ENCODE results near the gene RHCG. TPM values are rescaled to one million over a fixed set of nuclear protein-coding genes. Genes with fewer than 3 reads are reported as not detected.

The RHCG gene
- total RNA-seq, 1 donor from 2014 or later = 13.4 TPM

DNA sequence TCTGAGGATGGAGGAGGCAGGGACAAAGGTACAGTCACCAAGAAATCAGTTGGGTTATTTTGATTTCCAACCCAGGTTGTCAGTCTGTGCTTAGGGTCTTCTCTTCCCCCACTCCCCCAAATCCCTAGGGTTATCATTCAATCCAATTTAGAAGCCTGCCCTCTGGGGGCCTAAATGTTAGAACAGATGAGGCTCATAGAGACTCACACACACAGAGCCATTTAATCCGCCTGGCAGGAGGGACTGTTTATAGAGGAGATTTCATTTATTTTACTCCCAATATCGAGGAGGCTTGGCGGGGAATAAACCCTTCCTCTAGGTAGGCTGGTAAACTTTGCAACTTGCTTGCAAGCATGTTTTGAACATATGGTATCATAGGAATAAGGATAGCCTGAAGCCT lies 52.8 kb downstream of the RHCG start:
- TF ChIP-seq, protein P1, sequence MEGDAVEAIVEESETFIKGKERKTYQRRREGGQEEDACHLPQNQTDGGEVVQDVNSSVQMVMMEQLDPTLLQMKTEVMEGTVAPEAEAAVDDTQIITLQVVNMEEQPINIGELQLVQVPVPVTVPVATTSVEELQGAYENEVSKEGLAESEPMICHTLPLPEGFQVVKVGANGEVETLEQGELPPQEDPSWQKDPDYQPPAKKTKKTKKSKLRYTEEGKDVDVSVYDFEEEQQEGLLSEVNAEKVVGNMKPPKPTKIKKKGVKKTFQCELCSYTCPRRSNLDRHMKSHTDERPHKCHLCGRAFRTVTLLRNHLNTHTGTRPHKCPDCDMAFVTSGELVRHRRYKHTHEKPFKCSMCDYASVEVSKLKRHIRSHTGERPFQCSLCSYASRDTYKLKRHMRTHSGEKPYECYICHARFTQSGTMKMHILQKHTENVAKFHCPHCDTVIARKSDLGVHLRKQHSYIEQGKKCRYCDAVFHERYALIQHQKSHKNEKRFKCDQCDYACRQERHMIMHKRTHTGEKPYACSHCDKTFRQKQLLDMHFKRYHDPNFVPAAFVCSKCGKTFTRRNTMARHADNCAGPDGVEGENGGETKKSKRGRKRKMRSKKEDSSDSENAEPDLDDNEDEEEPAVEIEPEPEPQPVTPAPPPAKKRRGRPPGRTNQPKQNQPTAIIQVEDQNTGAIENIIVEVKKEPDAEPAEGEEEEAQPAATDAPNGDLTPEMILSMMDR (conservative IDR thresholded peaks at IDR 0.05) = no peak
- DNase-seq (ENCODE audit: extremely low spot score, unreplicated experiment) = no peak
- Mint-ChIP-seq H3K9me3 (no peaks in the 10 kb centered on the region), H3K27me3 (peaks cover 59% of the 10 kb centered on the region), H3K27ac (no peak overlapping the region), H3K36me3 (no peaks in the 10 kb centered on the region), H3K4me3 (no peak overlapping the region), H3K4me1 (ENCODE audit: unreplicated experiment) (peaks cover 9% of the 10 kb centered on the region)

- H3K4me1 Mint-ChIP-seq (ENCODE audit: unreplicated experiment) = peaks cover 9% of the 10 kb centered on the region
- no peak for DNase-seq (ENCODE audit: extremely low spot score, unreplicated experiment)
- no peak overlapping the region for H3K27ac Mint-ChIP-seq
- H3K9me3 Mint-ChIP-seq = no peaks in the 10 kb centered on the region
- peaks cover 61% of the 10 kb centered on the region for H3K27me3 Mint-ChIP-seq
- H3K36me3 Mint-ChIP-seq = no peaks in the 10 kb centered on the region
- H3K4me3 Mint-ChIP-seq = no peak overlapping the region
- TF ChIP-seq, protein P1 (conservative IDR thresholded peaks at IDR 0.05) = peak; percentile 82
These were observed 53.6 kb downstream of the RHCG start for GRCh38 chr15:89442671-89443307.

DNA sequence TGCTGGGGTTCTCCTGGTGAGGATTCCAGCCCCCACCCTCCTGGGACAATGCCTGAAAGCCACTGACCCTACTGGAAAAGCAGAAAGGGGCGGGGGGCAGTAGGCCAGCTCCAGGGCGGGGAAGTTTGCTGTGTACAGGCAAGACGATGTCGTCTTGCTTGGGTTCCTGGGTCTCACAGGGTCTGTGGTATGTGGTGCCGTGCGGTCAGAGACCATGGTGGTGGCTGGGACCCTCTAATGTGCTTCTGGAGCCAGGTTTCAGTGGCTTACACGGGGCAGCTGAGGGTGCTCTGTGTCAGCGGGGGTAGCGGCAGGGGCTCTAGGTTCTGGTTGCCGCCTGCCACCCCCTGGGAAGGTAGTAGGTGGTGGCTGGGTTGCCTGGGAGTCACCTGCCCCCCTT lies 54.2 kb downstream of the RHCG start:
- Mint-ChIP-seq H3K27ac (no peak overlapping the region), H3K4me1 (ENCODE audit: unreplicated experiment) (peaks cover 9% of the 10 kb centered on the region)
- TF ChIP-seq, protein P1 (conservative IDR thresholded peaks at IDR 0.05) = no peak

DNA sequence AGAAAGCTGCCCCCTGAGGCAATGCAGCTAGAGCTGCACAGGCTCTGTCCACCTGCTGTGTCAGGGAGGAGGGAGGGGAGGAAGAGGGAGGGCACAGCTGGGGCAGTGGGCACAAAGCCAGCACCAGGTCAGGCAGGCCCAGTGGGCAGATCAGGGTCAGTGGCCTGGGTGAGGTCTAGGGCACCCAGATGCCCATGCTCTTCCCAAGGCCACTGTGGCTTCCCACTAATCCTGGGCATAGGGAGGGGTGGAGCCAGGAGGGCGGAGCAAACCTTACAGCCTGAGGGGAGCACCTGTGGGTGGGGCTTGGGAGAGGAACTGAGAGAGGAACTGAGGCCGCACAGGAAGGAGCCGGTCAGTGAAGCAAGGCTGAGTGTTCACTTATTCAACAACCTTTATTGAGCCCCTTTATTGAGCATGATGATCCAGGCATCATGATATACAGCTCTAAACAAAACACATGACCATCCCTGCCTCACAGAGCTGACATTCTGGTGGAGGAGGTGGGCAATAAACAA lies 55.0 kb downstream of the RHCG start:
- Mint-ChIP-seq H3K27me3 (peaks cover 67% of the 10 kb centered on the region), H3K27ac (no peak overlapping the region), H3K4me1 (ENCODE audit: unreplicated experiment) (peaks cover 9% of the 10 kb centered on the region), H3K36me3 (no peaks in the 10 kb centered on the region), H3K4me3 (no peak overlapping the region), H3K9me3 (no peaks in the 10 kb centered on the region)
- TF ChIP-seq, protein P1 (conservative IDR thresholded peaks at IDR 0.05) = no peak
- no peak for DNase-seq (ENCODE audit: extremely low spot score, unreplicated experiment)

More for the DNA sequence above, 54.2 kb downstream of the RHCG start:
- H3K4me3 Mint-ChIP-seq = no peak overlapping the region
- no peaks in the 10 kb centered on the region for H3K9me3 Mint-ChIP-seq
- H3K36me3 Mint-ChIP-seq = no peaks in the 10 kb centered on the region
- peaks cover 64% of the 10 kb centered on the region for H3K27me3 Mint-ChIP-seq
- DNase-seq (ENCODE audit: extremely low spot score, unreplicated experiment) = no peak

DNA sequence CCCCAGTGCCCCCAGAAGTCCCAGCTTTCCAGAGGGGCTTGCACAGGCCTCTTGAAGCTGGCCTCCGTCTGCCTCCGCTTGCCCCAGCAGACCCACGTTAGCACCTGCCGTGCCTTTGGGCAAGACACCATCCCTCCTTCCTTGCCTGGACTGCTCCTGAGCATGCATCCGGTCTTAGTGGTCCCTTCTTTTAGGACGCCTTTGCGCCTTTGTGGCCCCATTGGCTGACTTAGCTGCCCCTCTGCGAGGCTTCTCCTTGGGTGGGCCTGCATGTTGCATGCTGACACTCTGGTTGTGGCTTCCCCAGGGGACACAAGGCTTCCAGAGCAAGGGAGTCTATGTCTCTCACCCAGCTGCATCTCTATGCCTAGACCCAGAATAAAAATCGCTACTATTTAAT lies 56.6 kb downstream of the RHCG start:
- Mint-ChIP-seq H3K36me3 (no peaks in the 10 kb centered on the region), H3K27me3 (peaks cover 64% of the 10 kb centered on the region), H3K4me3 (no peak overlapping the region), H3K4me1 (ENCODE audit: unreplicated experiment) (peaks cover 7% of the 10 kb centered on the region), H3K9me3 (no peaks in the 10 kb centered on the region), H3K27ac (no peak overlapping the region)
- TF ChIP-seq, protein P1 (conservative IDR thresholded peaks at IDR 0.05) = no peak
- no peak for DNase-seq (ENCODE audit: extremely low spot score, unreplicated experiment)

All from type B pancreatic cell (in vitro differentiated cells).